Measurements from ENCODE around the gene ELMOD3.
A peak's percentile ranks its signal among the peaks of the same experiment; 100 is the strongest.
"Not testable (repeated sequence)": the region's sequence is repeated elsewhere in the genome, so short reads cannot be mapped to it uniquely, and the experiment has no call there.

Gene ELMOD3

GRCh38 chr2:85427300-85427835, 72.8 kb downstream of the ELMOD3 start:
- no peak for DNase-seq (ENCODE audit: low read depth)

DNA sequence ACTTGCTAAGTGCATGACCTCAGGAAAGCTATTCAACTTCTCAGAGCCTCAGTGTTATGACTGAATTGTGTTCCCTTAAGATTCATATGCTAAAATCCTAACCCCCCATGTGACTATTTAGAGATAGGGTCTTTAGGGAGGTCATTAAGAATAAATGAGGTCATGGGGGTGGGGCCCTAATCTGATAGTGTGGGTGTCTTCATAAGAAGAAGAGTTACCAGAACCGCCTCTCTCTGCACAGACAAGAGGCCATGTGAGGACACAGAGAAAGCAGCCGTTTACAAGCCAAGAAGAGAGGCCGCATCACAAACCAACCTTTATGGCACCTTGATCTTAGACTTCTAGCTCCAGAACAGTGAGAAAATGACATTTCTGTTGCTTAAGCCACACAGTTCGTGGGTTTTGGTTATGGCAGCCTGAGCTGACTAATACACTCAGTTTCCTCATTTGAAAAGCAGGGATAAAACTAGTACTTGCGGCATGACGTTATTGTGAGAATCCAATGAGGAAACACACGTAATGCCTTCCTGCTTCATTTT, 73.8 kb downstream of the ELMOD3 start:
- no peak for DNase-seq (ENCODE audit: low read depth)

DNA sequence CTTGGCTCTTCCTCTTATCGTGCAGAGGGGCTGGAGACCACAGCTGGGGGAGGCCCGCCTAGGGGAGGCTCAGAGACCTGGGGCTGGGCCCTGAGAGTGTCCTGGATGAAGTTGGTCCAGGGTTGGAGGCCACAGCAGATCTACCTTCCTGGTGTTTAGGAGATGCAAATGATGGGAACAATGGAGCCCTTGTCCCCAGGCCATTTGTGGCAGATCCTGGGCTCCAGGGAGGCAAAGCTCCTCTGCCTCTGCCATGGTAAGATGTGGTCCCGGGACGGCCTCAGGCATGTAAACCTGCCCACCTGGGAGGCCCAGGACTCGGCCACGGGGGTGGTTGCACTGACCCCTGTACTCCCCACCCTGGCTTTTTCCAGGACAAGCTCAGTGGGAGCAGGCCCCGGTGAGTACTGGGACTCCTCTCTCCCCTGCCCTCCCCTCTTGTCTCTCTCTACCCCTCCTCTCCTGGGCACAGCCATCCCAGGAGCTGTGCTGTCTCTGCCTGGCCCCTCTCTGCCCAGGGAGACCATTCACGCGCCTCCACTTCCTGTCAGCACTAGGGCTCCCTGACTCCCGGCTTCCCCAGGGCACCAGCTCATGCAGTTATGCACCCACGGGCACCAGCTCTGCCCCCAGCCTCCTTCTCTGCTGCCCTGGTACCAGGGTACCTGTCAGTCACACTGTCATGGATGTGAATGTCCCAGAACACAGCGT, 74.8 kb downstream of the ELMOD3 start:
- DNase-seq (ENCODE audit: low read depth) = no peak

DNA sequence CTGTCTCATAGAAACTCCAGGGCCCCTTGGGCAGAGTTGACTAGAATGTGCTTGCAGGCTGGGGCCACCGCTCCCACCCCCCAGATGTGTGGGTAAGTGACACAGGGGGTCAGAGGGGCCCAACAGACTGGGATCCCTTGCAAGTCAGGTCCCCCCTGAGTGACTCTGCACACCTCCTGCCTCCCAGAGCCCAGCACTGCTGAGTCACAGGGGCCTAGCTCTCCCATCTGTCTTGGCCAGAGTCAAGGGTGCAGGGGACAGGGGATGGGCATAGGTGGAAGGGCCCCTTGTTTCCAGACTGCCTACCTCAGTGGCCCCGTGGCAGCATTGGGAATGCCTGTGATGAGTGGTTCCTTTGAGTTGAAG, 75.3 kb downstream of the ELMOD3 start:
- no peak for DNase-seq (ENCODE audit: low read depth)

DNA sequence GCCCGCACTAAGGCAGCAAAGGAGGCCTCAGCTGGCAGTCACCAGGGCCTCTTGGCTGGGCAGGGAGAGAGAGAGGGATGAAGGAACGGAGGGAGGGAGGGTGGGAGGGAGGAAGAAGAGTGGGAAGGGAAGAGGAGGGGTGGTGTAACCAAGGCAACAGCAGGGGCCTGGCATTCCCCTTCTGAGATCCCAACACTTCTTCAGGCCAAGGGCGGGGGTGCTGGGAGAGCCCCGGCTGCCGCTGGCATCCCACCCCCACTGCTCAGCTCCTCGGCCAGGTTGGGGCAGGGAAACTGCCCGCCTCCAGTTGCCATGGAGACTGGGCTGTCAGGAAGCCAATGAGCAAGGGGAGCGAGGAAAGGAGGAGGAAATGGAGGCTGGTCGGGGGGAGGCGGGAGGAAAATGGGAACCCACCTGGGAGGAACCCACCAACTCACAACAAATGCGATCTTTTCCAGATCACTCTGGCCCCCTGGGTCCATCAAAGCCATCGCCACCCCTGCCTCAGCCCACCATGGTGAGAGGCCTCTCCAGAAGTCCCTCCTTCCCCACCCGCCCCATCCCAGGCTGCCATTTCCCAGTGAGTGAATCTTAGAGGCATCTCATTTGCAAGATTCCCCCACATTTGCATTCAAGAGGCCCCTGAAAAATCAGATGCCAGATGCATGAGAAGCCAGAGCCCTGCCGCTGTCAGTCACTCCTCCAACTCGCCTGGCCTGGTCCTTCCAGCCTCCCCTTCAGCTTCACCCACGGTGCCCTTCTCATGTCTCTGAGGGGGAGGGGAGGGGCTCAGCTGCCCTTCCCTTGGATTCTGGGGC, 76.4 kb downstream of the ELMOD3 start:
- no peak for DNase-seq (ENCODE audit: low read depth)

DNA sequence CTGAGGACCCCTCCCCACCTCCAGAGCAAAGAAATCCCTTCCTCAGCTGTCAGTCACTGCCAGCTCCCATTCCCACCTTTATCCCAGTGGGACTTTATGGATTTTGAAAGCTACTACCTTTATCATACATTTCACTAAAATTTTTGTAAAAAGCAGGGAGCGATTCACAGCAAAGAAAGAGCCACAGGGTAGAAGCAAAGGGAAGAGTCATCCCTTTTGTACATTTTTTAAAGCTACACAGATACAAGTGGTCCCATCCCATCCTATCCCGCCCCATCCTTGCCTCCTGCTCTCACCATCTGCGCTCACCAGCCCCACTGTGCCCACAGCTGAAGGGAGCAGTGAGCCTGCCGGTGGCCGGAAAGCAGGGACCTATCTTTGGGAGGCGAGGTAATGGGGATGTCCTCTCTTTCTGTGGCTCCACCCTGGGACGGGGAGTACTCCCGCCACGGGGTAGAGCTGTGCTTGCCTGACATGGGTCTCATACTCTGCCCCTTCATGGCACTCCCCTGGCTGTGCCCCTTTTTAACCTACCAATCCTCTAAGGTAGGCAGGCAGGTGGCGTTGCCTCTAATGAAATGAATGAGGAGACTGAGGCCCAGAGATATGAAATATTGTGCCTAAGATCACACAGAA, 77.1 kb downstream of the ELMOD3 start:
- no peak for DNase-seq (ENCODE audit: low read depth)

DNA sequence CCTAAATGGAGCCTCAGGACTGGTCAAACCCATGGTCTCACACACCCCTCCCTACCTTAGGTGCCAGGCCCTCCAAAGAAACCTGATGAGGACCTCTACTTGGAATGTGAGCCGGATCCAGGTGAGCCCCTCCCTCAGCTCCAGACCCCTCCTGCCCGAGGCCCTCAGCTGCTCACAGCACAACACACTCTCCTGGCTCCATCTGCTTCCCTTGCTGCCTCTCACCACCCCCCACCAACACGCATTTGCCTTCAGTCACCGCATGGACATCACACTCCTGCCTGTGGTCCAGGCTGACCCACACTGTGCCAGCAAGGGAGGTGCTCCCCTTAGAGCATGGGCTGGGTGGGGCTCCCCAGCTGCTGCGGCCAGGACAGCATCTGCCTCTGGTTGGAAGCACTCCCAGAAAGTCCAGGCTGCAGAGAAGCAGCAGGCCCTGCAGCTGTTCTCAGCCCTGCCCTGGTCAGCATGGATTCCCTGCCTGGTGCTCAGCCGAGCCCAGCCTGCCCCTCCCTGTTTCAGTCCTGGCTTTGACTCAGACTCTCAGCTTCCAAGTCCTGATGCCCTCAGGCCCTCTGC, 79.0 kb downstream of the ELMOD3 start:
- no peak for DNase-seq (ENCODE audit: low read depth)

- no peak for DNase-seq (ENCODE audit: low read depth)
Measured at GRCh38 chr2:85434696-85435095, 80.1 kb downstream of the ELMOD3 start.

DNA sequence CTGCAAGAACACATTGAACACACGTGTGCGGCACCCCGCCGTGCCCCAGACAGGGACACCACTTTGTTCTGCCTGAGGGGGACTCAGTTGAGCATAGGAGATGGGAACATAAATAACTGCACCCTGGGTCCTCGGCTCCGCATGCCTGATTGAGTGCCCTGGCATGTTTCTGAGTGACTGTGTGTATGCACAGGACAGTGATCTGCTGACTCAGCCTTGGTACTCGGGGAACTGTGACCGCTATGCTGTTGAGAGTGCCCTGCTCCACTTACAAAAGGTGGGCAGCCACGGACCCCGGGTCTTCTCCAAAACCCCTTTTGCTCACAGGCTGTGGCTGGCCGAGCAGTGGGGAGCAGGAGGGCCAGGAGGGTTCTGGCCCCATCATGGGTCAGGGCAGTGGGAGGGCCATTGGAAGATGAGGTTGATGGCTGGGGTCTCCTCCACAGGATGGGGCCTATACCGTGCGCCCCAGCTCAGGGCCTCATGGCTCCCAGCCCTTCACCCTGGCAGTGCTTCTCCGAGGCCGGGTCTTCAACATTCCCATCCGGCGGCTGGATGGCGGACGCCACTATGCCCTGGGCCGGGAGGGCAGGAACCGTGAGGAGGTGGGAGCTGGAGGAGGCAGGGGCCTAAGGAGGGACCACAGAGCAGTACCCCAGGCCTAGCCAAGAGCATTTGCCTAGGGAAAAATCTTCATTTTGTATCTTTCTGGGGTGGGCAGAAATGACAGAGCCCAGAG, 80.8 kb downstream of the ELMOD3 start:
- DNase-seq (ENCODE audit: low read depth) = no peak

- DNase-seq (ENCODE audit: low read depth) = no peak
Measured at GRCh38 chr2:85435981-85436835, 81.6 kb downstream of the ELMOD3 start.

- no peak for DNase-seq (ENCODE audit: low read depth)
Measured at GRCh38 chr2:85436836-85437487, 82.4 kb downstream of the ELMOD3 start.

GRCh38 chr2:85437488-85438200, 83.1 kb downstream of the ELMOD3 start:
- DNase-seq (ENCODE audit: low read depth) = peak; percentile 65

DNA sequence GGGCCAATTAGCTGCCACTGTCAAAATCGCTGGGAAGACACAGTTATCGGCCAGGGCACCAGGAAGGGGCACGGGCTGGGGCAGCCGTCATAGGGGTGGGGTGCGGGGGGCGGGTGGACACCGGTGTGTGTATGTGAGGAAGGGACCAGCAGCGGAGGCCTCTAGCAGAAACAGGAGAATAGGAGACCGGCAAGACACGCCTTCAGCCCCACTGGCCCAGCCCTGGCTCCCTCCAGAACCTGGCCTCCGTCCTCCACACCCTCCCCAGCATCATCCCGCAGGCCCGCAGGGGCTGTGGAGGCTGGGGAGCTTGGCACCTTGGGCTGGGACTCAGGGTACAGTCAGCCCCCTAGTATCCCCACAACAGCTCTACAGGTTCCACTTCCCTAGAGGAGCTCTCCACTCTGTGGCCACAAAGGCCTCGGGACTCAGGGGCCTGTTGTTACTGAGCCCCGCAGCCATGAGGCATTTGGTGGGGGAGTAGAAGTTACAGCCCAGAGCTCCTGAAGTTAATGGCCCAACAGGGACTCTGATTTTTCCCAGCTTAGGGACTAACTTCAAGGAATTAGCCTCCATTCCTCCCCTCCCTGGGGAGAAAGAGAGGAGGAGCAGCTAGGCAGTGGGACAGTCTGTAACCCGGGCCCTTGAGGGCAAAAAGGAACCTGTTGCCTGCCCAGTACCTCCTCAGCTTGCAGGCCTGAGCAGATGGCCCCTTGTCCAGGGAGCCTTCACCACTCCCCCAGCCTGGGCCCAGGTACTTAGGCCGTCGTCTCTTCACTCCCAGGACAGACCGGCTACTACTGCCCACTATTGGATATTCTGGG, 83.8 kb downstream of the ELMOD3 start:
- DNase-seq (ENCODE audit: low read depth) = no peak

DNA sequence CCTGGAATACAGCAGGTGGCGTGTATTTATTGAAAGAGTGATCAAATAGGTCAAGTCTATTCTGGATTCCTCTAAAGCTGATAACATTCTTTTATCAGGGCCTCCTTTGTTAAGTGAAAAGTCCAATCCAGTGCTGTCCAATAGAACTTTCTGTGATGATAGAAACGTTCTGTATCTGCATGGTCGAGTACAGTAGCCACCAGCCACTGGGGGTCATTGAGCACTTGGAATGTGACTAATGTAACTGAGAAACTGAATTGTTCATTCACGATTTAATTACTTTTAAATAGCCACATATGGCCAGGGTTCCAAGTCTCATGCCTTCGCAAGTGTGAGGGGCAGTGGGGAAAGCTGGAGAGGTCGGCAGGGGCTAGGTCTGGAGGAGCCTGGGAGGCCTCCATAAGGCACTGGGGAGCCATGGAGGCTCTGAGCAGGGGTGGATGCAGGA, 84.5 kb downstream of the ELMOD3 start:
- no peak for DNase-seq (ENCODE audit: low read depth)

DNA sequence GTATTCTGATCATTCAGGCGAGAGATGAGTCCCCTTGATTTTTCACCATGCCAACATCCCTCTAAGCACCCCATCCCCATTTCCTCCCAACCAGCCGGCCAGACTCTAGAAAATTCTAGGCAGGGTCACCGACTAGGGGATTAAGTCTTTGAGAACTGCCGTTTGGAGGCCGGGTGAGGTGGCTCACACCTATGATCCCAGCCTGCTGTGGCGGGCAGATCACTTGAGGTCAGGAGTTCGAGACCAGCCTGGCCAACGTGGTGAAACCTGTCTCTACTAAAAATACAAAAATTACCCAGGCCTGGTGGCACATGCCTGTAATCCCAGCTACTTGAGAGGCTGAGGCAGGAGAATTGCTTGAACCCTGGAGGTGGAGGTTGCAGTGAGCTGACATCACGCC, 85.0 kb downstream of the ELMOD3 start:
- not testable (repeated sequence) for DNase-seq (ENCODE audit: low read depth)

DNA sequence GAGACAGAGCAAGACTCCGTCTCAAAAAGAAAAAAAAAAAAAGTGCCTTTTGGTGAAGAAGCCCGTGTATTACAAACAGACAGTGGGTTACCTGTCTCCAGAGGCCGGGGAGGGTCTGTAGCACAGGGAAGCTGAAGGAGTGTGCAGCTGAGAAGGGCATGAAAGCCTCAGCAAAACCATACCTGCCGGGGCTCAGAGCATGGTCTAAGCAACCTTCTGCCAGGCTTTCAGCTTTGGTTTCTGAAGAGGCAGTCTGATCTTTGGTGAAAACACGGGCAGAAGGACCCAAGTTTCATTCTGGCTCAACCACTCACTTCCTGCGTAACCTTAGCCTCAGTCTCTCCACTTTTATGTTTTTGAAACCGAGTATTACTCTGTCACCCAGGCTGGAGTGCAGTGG, 85.4 kb downstream of the ELMOD3 start:
- no peak for DNase-seq (ENCODE audit: low read depth)

- no peak for DNase-seq (ENCODE audit: low read depth)
Measured at GRCh38 chr2:85440729-85441128, 86.2 kb downstream of the ELMOD3 start.

All from activated T-helper 1 cell treated with Interleukin-2 at 50 U/mL for 16 hours (primary cell).